GM12873 (cell line): ENCODE data around the gene FER.

ENCODE experiments used
- CTCF ChIP-seq: IDR thresholded peaks from 2 replicates; pipeline ENCODE4 v1.5.1; 2012; ENCODE audit warnings: low read depth, mild to moderate bottlenecking, moderate library complexity, low read length, control low read depth; ENCODE audit not compliant: insufficient read depth; ENCODE audit errors: missing control alignments

FER gene

GRCh38 chr5:109080896-109081295, 333.2 kb downstream of the FER start:
- no peak for TF ChIP-seq CTCF

- TF ChIP-seq CTCF = no peak
Measured at GRCh38 chr5:109083937-109084336, 336.2 kb downstream of the FER start.

GRCh38 chr5:109089191-109089590, 341.5 kb downstream of the FER start:
- TF ChIP-seq CTCF = no peak

- no peak for TF ChIP-seq CTCF
Measured at GRCh38 chr5:109099081-109099480, 351.4 kb downstream of the FER start.

- TF ChIP-seq CTCF = no peak
Measured at GRCh38 chr5:109100971-109101370, 353.3 kb downstream of the FER start.

- TF ChIP-seq CTCF = no peak
Measured at GRCh38 chr5:109102096-109102690, 354.5 kb downstream of the FER start.

- TF ChIP-seq CTCF = no peak
Measured at GRCh38 chr5:109105631-109106267, 358.1 kb downstream of the FER start.

GRCh38 chr5:109111680-109112079, 364.0 kb downstream of the FER start:
- TF ChIP-seq CTCF = no peak
